Activated T-cell treated with anti-CD3 and anti-CD28 coated beads, Interleukin-2, amount 50 U/mL, for 1 hour (primary cell): Measurements from ENCODE around the gene SEZ6.

ENCODE experiments used
- DNase-seq: peaks from one replicate; pipeline ENCODE4 v3.0.0-alpha.2; 2020

Gene SEZ6

GRCh38 chr17:28973425-28973824, 32.4 kb downstream of the SEZ6 start:
- DNase-seq = no peak

GRCh38 chr17:28972437-28972836, 33.4 kb downstream of the SEZ6 start:
- DNase-seq = no peak

GRCh38 chr17:28970879-28971278, 35.0 kb downstream of the SEZ6 start:
- DNase-seq = no peak

- DNase-seq = no peak
Observed at GRCh38 chr17:28969706-28970393, 36.0 kb downstream of the SEZ6 start.

- no peak for DNase-seq
Observed at GRCh38 chr17:28968914-28969295, 36.9 kb downstream of the SEZ6 start.

- DNase-seq = no peak
Observed at GRCh38 chr17:28968231-28968913, 37.5 kb downstream of the SEZ6 start.

- DNase-seq = no peak
Observed at GRCh38 chr17:28967221-28968135, 38.4 kb downstream of the SEZ6 start.

GRCh38 chr17:28963841-28964240, 42.0 kb downstream of the SEZ6 start:
- no peak for DNase-seq

- DNase-seq = no peak
Observed at GRCh38 chr17:28963055-28963611, 42.7 kb downstream of the SEZ6 start.

- no peak for DNase-seq
Observed at GRCh38 chr17:28961391-28961790, 44.4 kb downstream of the SEZ6 start.

GRCh38 chr17:28960256-28961061, 45.4 kb downstream of the SEZ6 start:
- DNase-seq = no peak

- no peak for DNase-seq
Observed at GRCh38 chr17:28959471-28959871, 46.4 kb downstream of the SEZ6 start.

GRCh38 chr17:28958820-28959455, 46.9 kb downstream of the SEZ6 start:
- DNase-seq = no peak

GRCh38 chr17:28957992-28958355, 47.9 kb downstream of the SEZ6 start:
- no peak for DNase-seq

- no peak for DNase-seq
Observed at GRCh38 chr17:28957277-28957991, 48.4 kb downstream of the SEZ6 start.

- no peak for DNase-seq
Observed at GRCh38 chr17:28956861-28957260, 49.0 kb downstream of the SEZ6 start.

- DNase-seq = no peak
Observed at GRCh38 chr17:28956112-28956511, 49.7 kb downstream of the SEZ6 start.

- no peak for DNase-seq
Observed at GRCh38 chr17:28955408-28955807, 50.4 kb downstream of the SEZ6 start.

- no peak for DNase-seq
Observed at GRCh38 chr17:28954886-28955285, 50.9 kb downstream of the SEZ6 start.

GRCh38 chr17:28953444-28954118, 52.3 kb downstream of the SEZ6 start:
- peak; percentile 44 for DNase-seq
